ENCODE data around the gene SIK3. TPM values are rescaled to one million over a fixed set of nuclear protein-coding genes. Genes with fewer than 3 reads are reported as not detected.

SIK3 gene
- total RNA-seq, 1 donor, result 25.7 TPM

GRCh38 chr11:116857316-116857715 is 240.9 kb downstream of the SIK3 start:
- TF ChIP-seq CTCF (IDR thresholded peaks at IDR 0.05; ENCODE audit: extremely low read depth, low read depth, low read length), result no peak
- Histone ChIP-seq H3K4me1 (ENCODE audit: insufficient read depth, low read length) (peaks cover 52% of the 10 kb centered on the region), H2AFZ (ENCODE audit: low read length) (no peak overlapping the region), H3K79me2 (ENCODE audit: insufficient read depth, low read length) (no peaks in the 10 kb centered on the region), H4K20me1 (ENCODE audit: insufficient read depth, low read length) (no peaks in the 10 kb centered on the region), H3K4me2 (ENCODE audit: insufficient read depth, low read length) (no peak overlapping the region), H3K36me3 (ENCODE audit: insufficient read depth, low read length) (peaks cover 52% of the 10 kb centered on the region), H3K9me3 (ENCODE audit: low read depth, low read length) (no peaks in the 10 kb centered on the region), H3K27me3 (ENCODE audit: insufficient read depth, low read length) (no peaks in the 10 kb centered on the region), H3K4me3 (ENCODE audit: insufficient read depth, low read length) (no peak overlapping the region), H3K27ac (ENCODE audit: low read depth, low read length) (peak overlapping the region; percentile 25)
- DNase-seq (ENCODE audit: insufficient read length, low spot score, missing footprints), result no peak

- peaks cover 52% of the 10 kb centered on the region for H3K4me1 ChIP-seq (ENCODE audit: insufficient read depth, low read length)
- no peak overlapping the region for H2AFZ ChIP-seq (ENCODE audit: low read length)
- no peaks in the 10 kb centered on the region for H3K79me2 ChIP-seq (ENCODE audit: insufficient read depth, low read length)
- no peak overlapping the region for H3K4me2 ChIP-seq (ENCODE audit: insufficient read depth, low read length)
- H3K9me3 ChIP-seq (ENCODE audit: low read depth, low read length), result no peaks in the 10 kb centered on the region
- no peaks in the 10 kb centered on the region for H4K20me1 ChIP-seq (ENCODE audit: insufficient read depth, low read length)
- no peak overlapping the region for H3K4me3 ChIP-seq (ENCODE audit: insufficient read depth, low read length)
- TF ChIP-seq CTCF (IDR thresholded peaks at IDR 0.05; ENCODE audit: extremely low read depth, low read depth, low read length), result no peak
- no peak overlapping the region for H3K27ac ChIP-seq (ENCODE audit: low read depth, low read length)
- H3K36me3 ChIP-seq (ENCODE audit: insufficient read depth, low read length), result peaks cover 47% of the 10 kb centered on the region
- DNase-seq (ENCODE audit: insufficient read length, low spot score, missing footprints), result no peak
- H3K27me3 ChIP-seq (ENCODE audit: insufficient read depth, low read length), result no peaks in the 10 kb centered on the region
Measured at GRCh38 chr11:116856423-116856822, 241.8 kb downstream of the SIK3 start.

- H3K27ac ChIP-seq (ENCODE audit: low read depth, low read length), result no peak overlapping the region
- no peak overlapping the region for H2AFZ ChIP-seq (ENCODE audit: low read length)
- no peaks in the 10 kb centered on the region for H3K79me2 ChIP-seq (ENCODE audit: insufficient read depth, low read length)
- DNase-seq (ENCODE audit: insufficient read length, low spot score, missing footprints), result no peak
- H4K20me1 ChIP-seq (ENCODE audit: insufficient read depth, low read length), result no peaks in the 10 kb centered on the region
- no peak overlapping the region for H3K4me3 ChIP-seq (ENCODE audit: insufficient read depth, low read length)
- peaks cover 39% of the 10 kb centered on the region for H3K36me3 ChIP-seq (ENCODE audit: insufficient read depth, low read length)
- H3K9me3 ChIP-seq (ENCODE audit: low read depth, low read length), result no peaks in the 10 kb centered on the region
- no peak for TF ChIP-seq CTCF (IDR thresholded peaks at IDR 0.05; ENCODE audit: extremely low read depth, low read depth, low read length)
- no peak overlapping the region for H3K4me2 ChIP-seq (ENCODE audit: insufficient read depth, low read length)
- H3K27me3 ChIP-seq (ENCODE audit: insufficient read depth, low read length), result no peaks in the 10 kb centered on the region
- peaks cover 49% of the 10 kb centered on the region for H3K4me1 ChIP-seq (ENCODE audit: insufficient read depth, low read length)
Measured at GRCh38 chr11:116855413-116855812, 242.8 kb downstream of the SIK3 start.

GRCh38 chr11:116853461-116854073 is 244.7 kb downstream of the SIK3 start:
- Histone ChIP-seq H3K9me3 (ENCODE audit: low read depth, low read length) (no peaks in the 10 kb centered on the region), H3K4me3 (ENCODE audit: insufficient read depth, low read length) (peak overlapping the region; percentile 13), H3K36me3 (ENCODE audit: insufficient read depth, low read length) (peaks cover 33% of the 10 kb centered on the region), H2AFZ (ENCODE audit: low read length) (no peak overlapping the region), H3K4me1 (ENCODE audit: insufficient read depth, low read length) (peaks cover 49% of the 10 kb centered on the region), H3K4me2 (ENCODE audit: insufficient read depth, low read length) (peak overlapping the region; percentile 56), H4K20me1 (ENCODE audit: insufficient read depth, low read length) (no peaks in the 10 kb centered on the region), H3K27ac (ENCODE audit: low read depth, low read length) (peak overlapping the region; percentile 80), H3K79me2 (ENCODE audit: insufficient read depth, low read length) (no peaks in the 10 kb centered on the region), H3K27me3 (ENCODE audit: insufficient read depth, low read length) (no peaks in the 10 kb centered on the region)
- TF ChIP-seq CTCF (IDR thresholded peaks at IDR 0.05; ENCODE audit: extremely low read depth, low read depth, low read length), result no peak
- peak; percentile 95 for DNase-seq (ENCODE audit: insufficient read length, low spot score, missing footprints)

All from osteoblast (primary cell).